Heart left ventricle (tissue), 16 donors: ENCODE data around the gene SLC38A2. TPM values are rescaled to one million over a fixed set of nuclear protein-coding genes. Genes with fewer than 3 reads are reported as not detected.

Experiments
- ATAC-seq, 4 donors: fragments of 200-7000 bp; cut with Tn5 transposase; one replicate each; pipeline ENCODE4 v1.9.1; 2020 to 2022; ENCODE audit warnings: moderate library complexity in 4 of 4, mild to moderate bottlenecking in 3 of 4, moderate number of reproducible peaks in 1 of 4
- DNase-seq, 5 donors: peaks; one replicate each; pipeline ENCODE4 v3.0.0-alpha.2; 2020
- H3K27ac ChIP-seq, 12 donors: fragments of 200-600 bp; sonication (generic) in 4 of 12; one replicate each; pipeline versions ENCODE4 v1.5.0 to v1.8.0; 2016 to 2022; ENCODE audit warnings: mild to moderate bottlenecking in 2 of 12
- H3K27me3 ChIP-seq, 9 donors: fragments of 200-600 bp; sonication (generic) in 2 of 9; one replicate each; pipeline versions ENCODE4 v1.5.1 to v1.8.0; 2016 to 2022; ENCODE audit warnings: mild to moderate bottlenecking in 3 of 9
- H3K36me3 ChIP-seq, 9 donors: fragments of 200-600 bp; sonication (generic) in 2 of 9; one replicate each; pipeline versions ENCODE4 v1.5.0 to v1.8.0; 2018 to 2022; ENCODE audit warnings: mild to moderate bottlenecking in 2 of 9
- H3K4me1 ChIP-seq, 12 donors: fragments of 200-600 bp; sonication (generic) in 4 of 12; one replicate each; pipeline versions ENCODE4 v1.5.0 to v1.8.0; 2016 to 2022; ENCODE audit warnings: mild to moderate bottlenecking in 3 of 12
- H3K4me3 ChIP-seq, 12 donors: fragments of 200-600 bp; sonication (generic) in 4 of 12; one replicate each; pipeline versions ENCODE4 v1.5.0 to v1.8.0; 2017 to 2022; ENCODE audit warnings: mild to moderate bottlenecking in 9 of 12, moderate library complexity in 4 of 12
- H3K9me3 ChIP-seq, 12 donors: fragments of 200-600 bp; sonication (generic) in 4 of 12; one replicate each; pipeline versions ENCODE4 v1.5.0 to v1.8.0; 2016 to 2022; ENCODE audit warnings: mild to moderate bottlenecking in 1 of 12
- CTCF ChIP-seq, 12 donors: fragments of 200-600 bp; sonication (generic) in 4 of 12; IDR thresholded peaks; one replicate each; pipeline versions ENCODE4 v1.5.0 to v1.8.0; 2018 to 2022; ENCODE audit warnings: antibody characterized with exemption in 12 of 12, mild to moderate bottlenecking in 5 of 12
- POLR2A ChIP-seq, 2 donors: fragments of 450-650 bp; IDR thresholded peaks; one replicate each; pipeline ENCODE4 v1.6.1; 2017; ENCODE audit warnings: antibody characterized with exemption in 2 of 2, mild to moderate bottlenecking in 2 of 2, moderate library complexity in 2 of 2
- WGBS, 4 donors: extraction: QIAGEN DNeasy Blood & Tissue Kit in 2 of 4; methylation state at CpG; one replicate each; pipeline versions ENCODE4 v1.1.5 to v1.1.7; 2013 to 2018; 5-methylcytosine and 5-hydroxymethylcytosine counted together
- intact Hi-C, 10 donors: fragments of 100-400 bp; cut with DNase I; formaldehyde crosslinking; loops; one replicate each; pipeline versions ENCODE4 v1.11.1 to v1.14.2; 2022
- polyA plus RNA-seq, 2 donors: library from polyadenylated mRNA; stranded (reverse); fragments of 200-250 nt; gene quantifications; one replicate each; pipeline ENCODE4 v1.2.3, GENCODE V29; 2013
- total RNA-seq, 9 donors: library from RNA; depleted of rRNA in 2 of 9; stranded (reverse); fragments of >200 nt in 2 of 9; fragmentation: NEBNext Ultra II Directional in 3 of 9; extraction: Animal tissue kit (Norgen Biotek cat#: 25700) in 3 of 9; gene quantifications; one replicate each; pipeline versions ENCODE4 v1.1.0 to v1.2.4, GENCODE V29; 2016 to 2023
- donor health status: ischemic (EF 13 %, LVEDD 7.1; RV severe dilation, severe dysfunction).
- donor health status: healthy with polysubstance abuse.
- donor health status: DM: no; HTN: yes; CAD: no.
- donor health status: DM: no; HTN: no; CAD: no.
- donor health status: ischemic (EF 25% LVEDD 6.9; RV normal size, moderate dysfunction).
- donor health status: ischemic (EF 25% LVEDD 5.7; RV mildly dilated, moderate dysfunction).
- donor health status: healthy.
- donor health status: DM: yes; HTN: yes; CAD: no.
- donor health status: ischemic (EF 35%, LVEDD 5.7; RV mildly dilated, moderate dysfunction).
- donor health status: nonischemic (EF 11% LVEDD 7.7; RV severe dilation, severe dysfunction).
- donor health status: DM: yes; HTN: yes; CAD: no.
- donor health status: PGD.
- donor health status: ischemic (EF 29% LVEDD 5.4; RV normal size, mild dysfunction).
- donor health status: nonischemic (EF 23%, LVEDD 6.1; RV moderate dilation, normal function).

Gene SLC38A2
- total and polyA plus RNA-seq, 11 donors: 39.7 to 373 (median 161) TPM

GRCh38 chr12:46396826-46397225 is 24.3 kb upstream of the SLC38A2 start:
- H3K36me3 ChIP-seq: no peaks in the 10 kb centered on the region
- intact Hi-C loops: no loop called here
- no peaks in the 10 kb centered on the region for H3K9me3 ChIP-seq
- no peak for TF ChIP-seq POLR2A (IDR thresholded peaks at IDR 0.05)
- no peak for TF ChIP-seq CTCF (IDR thresholded peaks at IDR 0.05)
- no peak for DNase-seq
- no peaks in the 10 kb centered on the region for H3K27me3 ChIP-seq
- H3K4me1 ChIP-seq: peaks cover 0 to 12% (median 2%) of the 10 kb centered on the region in 12 donors
- no peak overlapping the region for H3K4me3 ChIP-seq
- peak; percentile 78 to 92 (median 90) for ATAC-seq
- 70 to 82% (median 78%) methylated on average over 5 of the region's 5 CpGs for WGBS, 4 donors
- peak overlapping the region in 5 of 12 donors; percentile 11 to 54 (median 26) for H3K27ac ChIP-seq

GRCh38 chr12:46395388-46395787 is 22.8 kb upstream of the SLC38A2 start:
- Histone ChIP-seq H3K27me3 (no peaks in the 10 kb centered on the region), H3K4me3 (no peak overlapping the region), H3K4me1 (peaks cover 0 to 11% (median 3%) of the 10 kb centered on the region in 12 donors), H3K27ac (no peak overlapping the region), H3K9me3 (peaks cover 0 to 4% (median 0%) of the 10 kb centered on the region in 12 donors), H3K36me3 (no peaks in the 10 kb centered on the region)
- intact Hi-C loops: no loop called here
- TF ChIP-seq CTCF (IDR thresholded peaks at IDR 0.05) (no peak), POLR2A (IDR thresholded peaks at IDR 0.05) (no peak)
- ATAC-seq (no peak), DNase-seq (no peak)
- 65 to 84% (median 75%) methylated on average over 4 of the region's 4 CpGs for WGBS, 4 donors

- no peaks in the 10 kb centered on the region for H3K36me3 ChIP-seq
- TF ChIP-seq CTCF (IDR thresholded peaks at IDR 0.05) (no peak), POLR2A (IDR thresholded peaks at IDR 0.05) (no peak)
- H3K4me3 ChIP-seq: no peak overlapping the region
- WGBS, 4 donors: 67 to 87% (median 76%) methylated on average over 1 of the region's 1 CpG
- DNase-seq: peak in 3 of 5 donors; percentile 39 to 47 (median 40)
- peaks cover 0 to 46% (median 25%) of the 10 kb centered on the region in 12 donors for H3K4me1 ChIP-seq
- peaks cover 0 to 4% (median 0%) of the 10 kb centered on the region in 12 donors for H3K9me3 ChIP-seq
- intact Hi-C loops: loop anchor here in 1 of 10 donors (5.0 kb wide), 1 partner anchor 71 kb away; no protein-coding TSS in a partner anchor
- no peaks in the 10 kb centered on the region for H3K27me3 ChIP-seq
- peak in 1 of 4 donors; percentile 26 for ATAC-seq
- H3K27ac ChIP-seq: peak overlapping the region in 6 of 12 donors; percentile 10 to 65 (median 30)
Observed at GRCh38 chr12:46391630-46392029, 19.1 kb upstream of the SLC38A2 start.

GRCh38 chr12:46390881-46391280 is 18.3 kb upstream of the SLC38A2 start:
- Histone ChIP-seq H3K27me3 (no peaks in the 10 kb centered on the region), H3K9me3 (peaks cover 0 to 4% (median 0%) of the 10 kb centered on the region in 12 donors), H3K36me3 (no peaks in the 10 kb centered on the region), H3K4me3 (no peak overlapping the region), H3K4me1 (peaks cover 0 to 53% (median 32%) of the 10 kb centered on the region in 12 donors), H3K27ac (peak overlapping the region in 7 of 12 donors; percentile 10 to 65 (median 32))
- 75 to 87% (median 80%) methylated on average over 4 of the region's 4 CpGs for WGBS, 4 donors
- intact Hi-C loops: loop anchor here in 1 of 10 donors (5.0 kb wide), 1 partner anchor 71 kb away; no protein-coding TSS in a partner anchor
- TF ChIP-seq CTCF (IDR thresholded peaks at IDR 0.05) (no peak), POLR2A (IDR thresholded peaks at IDR 0.05) (no peak)
- DNase-seq: no peak
- no peak for ATAC-seq
